ENCODE results near the gene DRG2.

GRCh38 chr17:18117533-18117932, 29.8 kb downstream of the DRG2 start:
- TF ChIP-seq CTCF (IDR thresholded peaks at IDR 0.05 in 4 of 5, conservative IDR thresholded peaks at IDR 0.05 in 1 of 5) (no peak), POLR2A (IDR thresholded peaks at IDR 0.05) (no peak)

Data from gastrocnemius medialis (tissue), 4 donors.